ENCODE measurements around the gene DBF4B. TPM values are rescaled to one million over a fixed set of nuclear protein-coding genes. Genes with fewer than 3 reads are reported as not detected.

Gene DBF4B
- total and polyA plus RNA-seq, 10 of the 15 experiments (the other 5 are each of a cell fraction or from before 2014, with no cell fraction given), result 2.4 to 24.6 (median 16.9) TPM

DNA sequence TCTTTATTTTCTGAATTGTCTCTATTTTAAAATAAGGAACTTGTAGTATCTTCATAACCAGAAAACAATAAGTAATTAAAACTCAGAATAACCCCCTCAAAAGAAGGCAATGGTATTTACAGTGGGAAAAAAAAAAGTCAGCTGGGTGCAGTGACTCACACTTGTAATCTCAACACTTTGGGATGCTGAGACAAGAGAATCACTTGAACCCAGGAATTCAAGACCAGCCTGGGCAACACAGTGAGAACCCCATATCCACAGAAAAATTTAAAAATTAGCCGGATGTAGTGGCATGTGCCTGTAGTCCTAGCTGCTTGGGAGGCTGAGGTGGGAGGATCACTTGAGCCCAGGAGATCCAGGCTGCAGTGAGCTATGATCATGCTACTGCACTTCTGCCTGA is 83.8 kb downstream of the DBF4B start (continued):
- TF ChIP-seq, protein P1, sequence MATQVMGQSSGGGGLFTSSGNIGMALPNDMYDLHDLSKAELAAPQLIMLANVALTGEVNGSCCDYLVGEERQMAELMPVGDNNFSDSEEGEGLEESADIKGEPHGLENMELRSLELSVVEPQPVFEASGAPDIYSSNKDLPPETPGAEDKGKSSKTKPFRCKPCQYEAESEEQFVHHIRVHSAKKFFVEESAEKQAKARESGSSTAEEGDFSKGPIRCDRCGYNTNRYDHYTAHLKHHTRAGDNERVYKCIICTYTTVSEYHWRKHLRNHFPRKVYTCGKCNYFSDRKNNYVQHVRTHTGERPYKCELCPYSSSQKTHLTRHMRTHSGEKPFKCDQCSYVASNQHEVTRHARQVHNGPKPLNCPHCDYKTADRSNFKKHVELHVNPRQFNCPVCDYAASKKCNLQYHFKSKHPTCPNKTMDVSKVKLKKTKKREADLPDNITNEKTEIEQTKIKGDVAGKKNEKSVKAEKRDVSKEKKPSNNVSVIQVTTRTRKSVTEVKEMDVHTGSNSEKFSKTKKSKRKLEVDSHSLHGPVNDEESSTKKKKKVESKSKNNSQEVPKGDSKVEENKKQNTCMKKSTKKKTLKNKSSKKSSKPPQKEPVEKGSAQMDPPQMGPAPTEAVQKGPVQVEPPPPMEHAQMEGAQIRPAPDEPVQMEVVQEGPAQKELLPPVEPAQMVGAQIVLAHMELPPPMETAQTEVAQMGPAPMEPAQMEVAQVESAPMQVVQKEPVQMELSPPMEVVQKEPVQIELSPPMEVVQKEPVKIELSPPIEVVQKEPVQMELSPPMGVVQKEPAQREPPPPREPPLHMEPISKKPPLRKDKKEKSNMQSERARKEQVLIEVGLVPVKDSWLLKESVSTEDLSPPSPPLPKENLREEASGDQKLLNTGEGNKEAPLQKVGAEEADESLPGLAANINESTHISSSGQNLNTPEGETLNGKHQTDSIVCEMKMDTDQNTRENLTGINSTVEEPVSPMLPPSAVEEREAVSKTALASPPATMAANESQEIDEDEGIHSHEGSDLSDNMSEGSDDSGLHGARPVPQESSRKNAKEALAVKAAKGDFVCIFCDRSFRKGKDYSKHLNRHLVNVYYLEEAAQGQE (IDR thresholded peaks at IDR 0.05; ENCODE audit: low read depth, low read length), result no peak
- TF ChIP-seq BCL11A (IDR thresholded peaks at IDR 0.05; ENCODE audit: low read depth, low read length), result no peak
- no peak for TF ChIP-seq NBN (IDR thresholded peaks at IDR 0.05)
- no peak for TF ChIP-seq ZSCAN29 (IDR thresholded peaks at IDR 0.05)
- no peak for TF ChIP-seq ZNF217 (IDR thresholded peaks at IDR 0.05)
- TF ChIP-seq NR2C1 (IDR thresholded peaks at IDR 0.05), result no peak
- TF ChIP-seq ZBED1 (IDR thresholded peaks at IDR 0.05; ENCODE audit: borderline replicate concordance), result no peak
- no peak for TF ChIP-seq RAD51 (IDR thresholded peaks at IDR 0.05)
- TF ChIP-seq, protein P2, sequence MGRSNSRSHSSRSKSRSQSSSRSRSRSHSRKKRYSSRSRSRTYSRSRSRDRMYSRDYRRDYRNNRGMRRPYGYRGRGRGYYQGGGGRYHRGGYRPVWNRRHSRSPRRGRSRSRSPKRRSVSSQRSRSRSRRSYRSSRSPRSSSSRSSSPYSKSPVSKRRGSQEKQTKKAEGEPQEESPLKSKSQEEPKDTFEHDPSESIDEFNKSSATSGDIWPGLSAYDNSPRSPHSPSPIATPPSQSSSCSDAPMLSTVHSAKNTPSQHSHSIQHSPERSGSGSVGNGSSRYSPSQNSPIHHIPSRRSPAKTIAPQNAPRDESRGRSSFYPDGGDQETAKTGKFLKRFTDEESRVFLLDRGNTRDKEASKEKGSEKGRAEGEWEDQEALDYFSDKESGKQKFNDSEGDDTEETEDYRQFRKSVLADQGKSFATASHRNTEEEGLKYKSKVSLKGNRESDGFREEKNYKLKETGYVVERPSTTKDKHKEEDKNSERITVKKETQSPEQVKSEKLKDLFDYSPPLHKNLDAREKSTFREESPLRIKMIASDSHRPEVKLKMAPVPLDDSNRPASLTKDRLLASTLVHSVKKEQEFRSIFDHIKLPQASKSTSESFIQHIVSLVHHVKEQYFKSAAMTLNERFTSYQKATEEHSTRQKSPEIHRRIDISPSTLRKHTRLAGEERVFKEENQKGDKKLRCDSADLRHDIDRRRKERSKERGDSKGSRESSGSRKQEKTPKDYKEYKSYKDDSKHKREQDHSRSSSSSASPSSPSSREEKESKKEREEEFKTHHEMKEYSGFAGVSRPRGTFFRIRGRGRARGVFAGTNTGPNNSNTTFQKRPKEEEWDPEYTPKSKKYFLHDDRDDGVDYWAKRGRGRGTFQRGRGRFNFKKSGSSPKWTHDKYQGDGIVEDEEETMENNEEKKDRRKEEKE (IDR thresholded peaks at IDR 0.05), result no peak

Data from GM12878 (cell line).